GM12865 (cell line): ENCODE results near the gene B3GAT1.

Experiments
- DNase-seq: peaks from one replicate; pipeline ENCODE4 v3.0.0; 2010; ENCODE audit warnings: low read depth
- H3K4me3 ChIP-seq: 2 replicates; pipeline ENCODE4 v1.5.1; 2011; ENCODE audit warnings: mild to moderate bottlenecking, low read depth, low read length, control low read depth
- CTCF ChIP-seq: IDR thresholded peaks from 2 replicates; pipeline ENCODE4 v1.5.1; 2011; ENCODE audit warnings: low read length, control low read depth, low read depth, inconsistent platforms; ENCODE audit not compliant: insufficient read depth; ENCODE audit errors: missing control alignments

The B3GAT1 gene

GRCh38 chr11:134343646-134344045 is 68.4 kb downstream of the B3GAT1 start:
- TF ChIP-seq CTCF, result no peak
- no peak overlapping the region for H3K4me3 ChIP-seq
- DNase-seq, result no peak

GRCh38 chr11:134342572-134343340 is 69.3 kb downstream of the B3GAT1 start:
- no peak overlapping the region for H3K4me3 ChIP-seq
- no peak for DNase-seq
- no peak for TF ChIP-seq CTCF

- no peak for TF ChIP-seq CTCF
- no peak overlapping the region for H3K4me3 ChIP-seq
- DNase-seq, result no peak
Observed at GRCh38 chr11:134341805-134342571, 70.1 kb downstream of the B3GAT1 start.

GRCh38 chr11:134340354-134340964 is 71.6 kb downstream of the B3GAT1 start:
- no peak for DNase-seq
- H3K4me3 ChIP-seq, result no peak overlapping the region
- TF ChIP-seq CTCF, result no peak

GRCh38 chr11:134339756-134340155 is 72.3 kb downstream of the B3GAT1 start:
- DNase-seq, result no peak
- TF ChIP-seq CTCF, result no peak
- no peak overlapping the region for H3K4me3 ChIP-seq

- no peak for TF ChIP-seq CTCF
Observed at GRCh38 chr11:134338654-134339053, 73.4 kb downstream of the B3GAT1 start.

More at GRCh38 chr11:134338654-134339053, 73.4 kb downstream of the B3GAT1 start:
- DNase-seq, result no peak
- no peak overlapping the region for H3K4me3 ChIP-seq
